Measurements from ENCODE around the gene ZNF789.

DNA sequence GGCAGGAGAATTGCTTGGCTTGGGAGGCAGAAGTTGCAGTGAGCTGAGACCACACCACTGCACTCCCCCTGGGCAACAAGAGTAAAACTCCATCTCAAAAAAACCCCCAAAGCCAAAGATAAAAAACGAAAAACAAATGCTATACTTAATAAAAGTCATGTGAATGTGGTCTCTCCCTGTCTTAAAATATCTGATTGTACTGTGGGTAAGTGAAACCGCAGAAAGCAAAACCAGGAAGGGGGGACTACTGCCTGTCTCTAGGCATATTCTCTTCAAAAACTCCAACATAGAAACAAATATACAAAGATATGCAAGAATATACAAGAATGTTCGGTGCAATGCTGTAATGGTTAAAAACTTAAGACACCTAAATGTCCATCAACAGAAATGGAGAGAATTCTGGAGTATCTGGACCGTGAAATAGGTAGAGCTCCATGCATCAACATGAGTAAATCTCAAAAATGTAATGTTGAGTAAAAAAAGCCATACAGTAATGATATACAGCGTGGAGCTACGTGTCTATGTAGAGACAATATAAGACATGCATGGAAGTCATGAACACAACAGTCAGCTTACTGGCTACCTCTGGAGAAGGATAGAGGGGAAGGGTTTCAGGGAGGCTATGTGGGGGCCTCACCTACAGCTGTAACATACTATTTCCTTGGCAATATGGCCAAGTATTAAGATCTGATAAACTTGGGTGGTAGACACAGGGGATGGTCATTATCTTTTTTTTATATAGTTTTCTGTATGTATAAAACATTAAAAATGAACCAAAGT, 25.3 kb downstream of the ZNF789 start:
- TF ChIP-seq, protein P1, sequence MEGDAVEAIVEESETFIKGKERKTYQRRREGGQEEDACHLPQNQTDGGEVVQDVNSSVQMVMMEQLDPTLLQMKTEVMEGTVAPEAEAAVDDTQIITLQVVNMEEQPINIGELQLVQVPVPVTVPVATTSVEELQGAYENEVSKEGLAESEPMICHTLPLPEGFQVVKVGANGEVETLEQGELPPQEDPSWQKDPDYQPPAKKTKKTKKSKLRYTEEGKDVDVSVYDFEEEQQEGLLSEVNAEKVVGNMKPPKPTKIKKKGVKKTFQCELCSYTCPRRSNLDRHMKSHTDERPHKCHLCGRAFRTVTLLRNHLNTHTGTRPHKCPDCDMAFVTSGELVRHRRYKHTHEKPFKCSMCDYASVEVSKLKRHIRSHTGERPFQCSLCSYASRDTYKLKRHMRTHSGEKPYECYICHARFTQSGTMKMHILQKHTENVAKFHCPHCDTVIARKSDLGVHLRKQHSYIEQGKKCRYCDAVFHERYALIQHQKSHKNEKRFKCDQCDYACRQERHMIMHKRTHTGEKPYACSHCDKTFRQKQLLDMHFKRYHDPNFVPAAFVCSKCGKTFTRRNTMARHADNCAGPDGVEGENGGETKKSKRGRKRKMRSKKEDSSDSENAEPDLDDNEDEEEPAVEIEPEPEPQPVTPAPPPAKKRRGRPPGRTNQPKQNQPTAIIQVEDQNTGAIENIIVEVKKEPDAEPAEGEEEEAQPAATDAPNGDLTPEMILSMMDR (IDR thresholded peaks at IDR 0.05; ENCODE audit: insufficient read depth, low read depth, low read length) = no peak
- no peak for TF ChIP-seq EZH2 (IDR thresholded peaks at IDR 0.05; ENCODE audit: insufficient read depth, low read length)

All from astrocyte (in vitro differentiated cells and primary cell).